Measurements from ENCODE around the gene GRAMD1B.

- TF ChIP-seq CTCF (conservative IDR thresholded peaks at IDR 0.05): no peak
- no peak for TF ChIP-seq ZFX (IDR thresholded peaks at IDR 0.05)
Measured at GRCh38 chr11:123523539-123523938, 93.5 kb downstream of the GRAMD1B start.

All from C4-2B (cell line).